ENCODE measurements around the gene FAM124B.

GRCh38 chr2:224392545-224392944 lies 9.4 kb downstream of the FAM124B start:
- no peak for TF ChIP-seq SPI1 (IDR thresholded peaks at IDR 0.05; ENCODE audit: borderline replicate concordance, low read depth)
- no peak for TF ChIP-seq CTCF (IDR thresholded peaks at IDR 0.05; ENCODE audit: insufficient read depth, low read length)
- no peak for TF ChIP-seq REST (IDR thresholded peaks at IDR 0.05; ENCODE audit: insufficient replicate concordance, low read depth)
- TF ChIP-seq POLR2AphosphoS5 (IDR thresholded peaks at IDR 0.05; ENCODE audit: low read depth), result no peak

All from HL-60 (cell line).